T-helper 17 cell (primary cell): ENCODE data around the gene CD6. TPM values are rescaled to one million over a fixed set of nuclear protein-coding genes. Genes with fewer than 3 reads are reported as not detected.
A peak's percentile ranks its signal among the peaks of the same experiment; 100 is the strongest.

Source experiments
- ATAC-seq: fragments of 150-1000 bp; cut with Tn5 transposase; 2 replicates; pipeline ENCODE4 v1.10.0; 2021; ENCODE audit warnings: mild to moderate bottlenecking, moderate library complexity
- DNase-seq, 3 donors: peaks; one replicate each; pipeline versions ENCODE4 v3.0.0 to v3.0.0-alpha.2; 2020 to 2021
- H3K9me3 ChIP-seq: one replicate; pipeline ENCODE4 v1.7.0; 2013; ENCODE audit warnings: low read length, mild to moderate bottlenecking; ENCODE audit not compliant: control insufficient read depth, poor library complexity, severe bottlenecking
- H3K27ac Mint-ChIP-seq: one replicate; pipeline ENCODE4 v1.8.0; 2022; ENCODE audit warnings: mild to moderate bottlenecking, moderate library complexity, mixed read lengths
- H3K27me3 Mint-ChIP-seq: one replicate; pipeline ENCODE4 v1.8.0; 2022; ENCODE audit warnings: mixed read lengths
- H3K36me3 Mint-ChIP-seq: one replicate; pipeline ENCODE4 v1.8.0; 2022; ENCODE audit warnings: low read depth, mixed read lengths
- H3K4me1 Mint-ChIP-seq: one replicate; pipeline ENCODE4 v1.8.0; 2022; ENCODE audit warnings: mild to moderate bottlenecking, mixed read lengths
- H3K4me3 Mint-ChIP-seq: one replicate; pipeline ENCODE4 v1.8.0; 2022; ENCODE audit warnings: mild to moderate bottlenecking, moderate library complexity, mixed read lengths
- total RNA-seq, 4 donors: library from RNA in 2 of 4; stranded (reverse) in 2 of 4; gene quantifications; one replicate each; pipeline ENCODE4 v1.2.3 and lab custom pipeline; 2022 to 2026

Gene CD6
- total RNA-seq, 2 donors from 2014 or later: 533 to 568 TPM

- DNase-seq (peak; percentile 66 to 89 (median 81)), ATAC-seq (peak; percentile 89)
- Mint-ChIP-seq H3K27ac (peak overlapping the region; percentile 100), H3K27me3 (no peaks in the 10 kb centered on the region), H3K4me3 (peak overlapping the region; percentile 87), H3K36me3 (peaks cover 14% of the 10 kb centered on the region), H3K4me1 (peaks cover 74% of the 10 kb centered on the region)
- H3K9me3 ChIP-seq: no peaks in the 10 kb centered on the region
Observed at GRCh38 chr11:60985991-60986915, 14.8 kb downstream of the CD6 start.

DNA sequence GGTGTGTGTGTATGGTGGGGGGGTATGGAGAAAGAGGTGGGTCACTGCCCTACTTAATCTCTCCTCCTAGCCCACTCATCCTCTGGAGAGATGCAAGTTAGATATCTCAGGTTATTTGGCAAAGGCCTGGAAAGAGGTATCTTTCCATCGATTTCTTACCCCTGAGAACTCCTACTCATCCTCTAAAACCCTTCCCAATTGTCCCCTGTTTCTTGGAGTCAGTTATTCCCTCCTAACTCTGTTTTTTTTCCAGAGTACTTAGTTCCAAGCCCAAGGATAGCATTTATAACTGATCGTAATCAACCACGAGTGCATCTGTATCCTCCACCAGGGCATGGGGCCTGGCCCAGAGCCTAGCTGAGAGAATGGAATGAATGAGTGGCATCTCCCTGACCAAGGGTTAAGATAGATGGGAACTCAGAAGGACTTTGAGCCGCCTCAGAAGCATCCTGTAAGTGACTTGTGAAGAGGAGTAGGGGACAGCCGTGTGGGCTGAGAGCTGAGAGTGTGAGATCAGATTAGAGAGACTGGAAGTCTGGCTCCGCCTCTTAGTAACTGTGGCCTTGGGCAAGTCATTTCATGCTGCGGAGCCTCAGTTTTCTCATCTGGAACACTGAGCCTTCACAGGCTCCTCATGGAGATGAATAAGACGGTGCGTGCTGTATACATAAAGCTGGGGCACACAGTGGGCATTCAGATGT is 16.2 kb downstream of the CD6 start:
- peaks cover 65% of the 10 kb centered on the region for H3K4me1 Mint-ChIP-seq
- peak overlapping the region; percentile 87 for H3K4me3 Mint-ChIP-seq
- H3K9me3 ChIP-seq: no peaks in the 10 kb centered on the region
- peak overlapping the region; percentile 100 for H3K27ac Mint-ChIP-seq
- H3K36me3 Mint-ChIP-seq: peaks cover 16% of the 10 kb centered on the region
- no peak for ATAC-seq
- DNase-seq: peak in 1 of 3 donors; percentile 46
- no peaks in the 10 kb centered on the region for H3K27me3 Mint-ChIP-seq

DNA sequence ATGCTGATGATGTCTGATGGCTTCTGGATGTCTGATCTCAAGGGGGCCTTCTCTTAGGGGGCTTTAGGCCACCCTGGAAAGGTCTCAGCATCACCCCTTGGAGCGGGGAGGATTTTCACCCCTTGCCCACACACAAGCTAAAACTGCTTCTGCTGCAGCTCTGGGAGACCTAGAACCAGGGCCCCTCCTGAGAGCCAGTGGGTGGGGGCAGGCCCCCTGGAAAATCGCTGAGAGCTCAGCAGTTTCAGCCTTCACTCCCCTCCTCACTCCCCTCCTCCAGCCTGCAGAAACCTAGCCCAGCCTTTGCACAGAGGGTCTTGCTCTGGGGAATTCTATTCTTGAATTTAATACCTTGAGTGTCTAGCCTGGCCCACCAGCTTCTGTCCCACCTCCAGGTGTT is 17.2 kb downstream of the CD6 start:
- peaks cover 65% of the 10 kb centered on the region for H3K4me1 Mint-ChIP-seq
- no peaks in the 10 kb centered on the region for H3K9me3 ChIP-seq

DNA sequence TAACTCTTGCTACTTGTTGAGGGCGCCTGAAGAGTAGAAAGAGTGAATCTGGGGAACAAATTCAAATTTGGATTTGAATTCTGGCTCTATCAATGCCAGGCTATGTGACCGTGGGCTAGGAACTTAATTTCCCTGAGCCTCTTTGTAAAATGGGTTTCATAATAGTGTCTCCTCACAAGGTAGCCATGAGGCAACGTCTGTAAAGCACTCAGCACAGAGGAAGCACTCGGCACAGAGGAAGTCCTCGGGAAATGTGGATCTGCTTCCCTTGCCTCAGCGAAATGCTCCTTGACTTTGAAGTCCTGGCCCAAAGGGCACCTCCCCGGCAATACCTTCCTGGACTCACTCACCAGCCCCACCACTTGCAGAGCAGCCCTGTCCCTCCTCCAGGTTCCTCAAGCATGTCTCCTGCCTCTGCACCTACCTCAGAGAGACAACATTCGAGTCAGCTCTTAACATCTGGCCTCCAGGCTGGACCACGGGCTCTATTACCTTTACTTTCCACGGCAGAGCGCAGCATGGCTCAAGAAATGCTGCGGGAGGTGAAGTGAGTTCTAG is 17.7 kb downstream of the CD6 start:
- H3K4me3 Mint-ChIP-seq: peak overlapping the region; percentile 87
- no peak for ATAC-seq

More for the DNA sequence above, 17.2 kb downstream of the CD6 start:
- Mint-ChIP-seq H3K27ac (peak overlapping the region; percentile 100), H3K4me3 (peak overlapping the region; percentile 87), H3K36me3 (peaks cover 13% of the 10 kb centered on the region), H3K27me3 (no peaks in the 10 kb centered on the region)
- ATAC-seq: no peak
- DNase-seq: no peak

GRCh38 chr11:60991457-60991856 is 20.0 kb downstream of the CD6 start:
- Mint-ChIP-seq H3K36me3 (peaks cover 7% of the 10 kb centered on the region), H3K4me3 (peak overlapping the region; percentile 79), H3K4me1 (peaks cover 64% of the 10 kb centered on the region), H3K27me3 (no peaks in the 10 kb centered on the region), H3K27ac (peak overlapping the region; percentile 100)
- ATAC-seq (no peak), DNase-seq (no peak)
- H3K9me3 ChIP-seq: no peaks in the 10 kb centered on the region

More for the DNA sequence above, 17.7 kb downstream of the CD6 start:
- Mint-ChIP-seq H3K27ac (peak overlapping the region; percentile 100), H3K27me3 (no peaks in the 10 kb centered on the region), H3K36me3 (peaks cover 14% of the 10 kb centered on the region), H3K4me1 (peaks cover 63% of the 10 kb centered on the region)
- DNase-seq: no peak
- no peaks in the 10 kb centered on the region for H3K9me3 ChIP-seq

- Mint-ChIP-seq H3K27ac (peak overlapping the region; percentile 100), H3K4me1 (peaks cover 53% of the 10 kb centered on the region), H3K36me3 (peaks cover 7% of the 10 kb centered on the region), H3K27me3 (no peaks in the 10 kb centered on the region), H3K4me3 (peak overlapping the region; percentile 84)
- no peak for ATAC-seq
- no peaks in the 10 kb centered on the region for H3K9me3 ChIP-seq
- DNase-seq: no peak
Observed at GRCh38 chr11:60992842-60993409, 21.4 kb downstream of the CD6 start.

DNA sequence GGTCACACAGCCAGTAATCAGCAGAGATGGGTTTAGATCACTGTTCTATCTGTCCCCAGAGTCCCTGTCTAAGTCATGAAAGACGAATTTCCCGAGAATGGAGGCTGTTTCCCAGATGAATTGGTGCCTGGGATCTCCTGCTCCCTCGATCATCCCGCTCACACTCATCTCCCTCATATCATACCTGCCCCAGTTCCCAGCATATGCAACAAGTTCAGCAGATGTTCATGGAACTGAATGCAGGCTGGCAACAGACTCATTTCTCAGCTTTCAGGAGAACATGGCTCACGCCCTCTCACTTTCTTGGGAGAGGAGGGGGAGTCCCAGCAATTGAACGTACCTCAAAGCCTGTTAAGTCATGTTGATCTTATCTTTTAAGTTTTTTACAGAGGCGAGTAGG is 22.1 kb downstream of the CD6 start:
- peaks cover 7% of the 10 kb centered on the region for H3K36me3 Mint-ChIP-seq

GRCh38 chr11:60994541-60995080 is 23.1 kb downstream of the CD6 start:
- no peaks in the 10 kb centered on the region for H3K9me3 ChIP-seq
- DNase-seq (no peak), ATAC-seq (peak; percentile 63)
- Mint-ChIP-seq H3K36me3 (peaks cover 7% of the 10 kb centered on the region), H3K27me3 (no peaks in the 10 kb centered on the region), H3K27ac (peak overlapping the region; percentile 100), H3K4me3 (peak overlapping the region; percentile 85), H3K4me1 (peaks cover 53% of the 10 kb centered on the region)

More for the DNA sequence above, 22.1 kb downstream of the CD6 start:
- ATAC-seq (no peak), DNase-seq (no peak)
- H3K4me3 Mint-ChIP-seq: peak overlapping the region; percentile 84
- no peaks in the 10 kb centered on the region for H3K9me3 ChIP-seq
- H3K4me1 Mint-ChIP-seq: peaks cover 55% of the 10 kb centered on the region
- H3K27me3 Mint-ChIP-seq: no peaks in the 10 kb centered on the region
- peak overlapping the region; percentile 100 for H3K27ac Mint-ChIP-seq

DNA sequence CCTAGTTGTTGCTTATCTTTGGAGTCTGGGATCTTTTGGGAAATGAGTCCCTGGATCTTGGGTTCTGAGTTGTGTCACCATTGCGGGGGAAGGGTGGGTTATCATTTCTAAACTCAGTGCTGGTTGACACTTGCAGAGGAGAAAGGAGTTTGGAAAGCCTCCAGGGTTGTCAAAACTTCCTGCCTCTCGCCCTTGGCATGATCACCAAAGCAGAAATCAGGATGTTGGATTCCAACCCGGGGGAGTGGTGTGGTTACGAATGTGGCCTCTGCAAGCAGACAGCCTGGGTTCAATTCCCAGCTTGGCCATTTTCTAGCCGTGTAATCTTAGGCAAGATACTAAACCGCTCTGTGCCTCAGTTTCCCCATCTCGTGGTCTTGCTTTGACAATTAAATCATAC is 24.3 kb downstream of the CD6 start:
- ATAC-seq (no peak), DNase-seq (no peak)
- peak overlapping the region; percentile 12 for H3K4me3 Mint-ChIP-seq
- peaks cover 7% of the 10 kb centered on the region for H3K36me3 Mint-ChIP-seq
- peak overlapping the region; percentile 100 for H3K27ac Mint-ChIP-seq
- no peaks in the 10 kb centered on the region for H3K27me3 Mint-ChIP-seq
- no peaks in the 10 kb centered on the region for H3K9me3 ChIP-seq
- H3K4me1 Mint-ChIP-seq: peaks cover 54% of the 10 kb centered on the region

DNA sequence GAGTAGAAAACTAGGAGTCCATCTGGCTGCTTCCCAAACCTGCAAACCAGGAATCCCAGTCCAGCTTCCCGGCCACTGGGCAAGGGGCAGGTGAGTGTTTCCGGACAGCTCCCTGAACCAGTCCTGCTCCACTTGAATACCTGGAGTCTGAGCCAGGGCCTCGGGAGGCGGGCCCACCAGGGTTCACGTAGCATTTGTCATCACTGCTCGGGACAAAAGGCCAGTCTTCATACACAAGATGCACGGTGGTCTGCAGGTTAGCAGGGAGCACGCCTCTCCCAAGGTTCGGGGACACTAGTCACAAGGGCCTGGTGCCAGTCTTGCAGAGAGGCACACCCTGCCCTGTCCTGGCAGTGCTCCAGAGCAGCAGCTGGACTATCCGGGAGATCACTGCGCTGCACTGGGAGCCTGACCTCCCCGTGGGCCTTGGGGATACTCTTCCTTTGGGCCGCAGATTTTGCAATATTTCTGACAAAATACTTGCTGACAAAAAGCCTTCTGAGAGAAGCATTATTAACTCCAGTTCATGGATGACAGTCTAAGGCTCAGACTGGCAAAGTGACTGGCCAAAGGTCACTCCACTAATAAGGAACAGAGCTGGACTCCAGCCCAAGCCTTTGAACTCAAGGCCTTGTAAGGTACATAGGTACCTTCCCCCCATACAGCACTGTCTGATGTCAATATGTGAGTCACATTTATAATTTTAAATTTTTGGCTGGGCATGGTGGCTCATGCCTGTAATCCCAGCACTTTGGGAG is 25.1 kb downstream of the CD6 start:
- Mint-ChIP-seq H3K36me3 (peaks cover 5% of the 10 kb centered on the region), H3K27me3 (no peaks in the 10 kb centered on the region), H3K4me3 (peak overlapping the region; percentile 12), H3K27ac (peak overlapping the region; percentile 100), H3K4me1 (peaks cover 51% of the 10 kb centered on the region)
- no peaks in the 10 kb centered on the region for H3K9me3 ChIP-seq
- ATAC-seq (no peak), DNase-seq (no peak)

GRCh38 chr11:61000426-61000825 is 28.9 kb downstream of the CD6 start:
- no peaks in the 10 kb centered on the region for H3K9me3 ChIP-seq
- H3K27ac Mint-ChIP-seq: peak overlapping the region; percentile 95
- no peaks in the 10 kb centered on the region for H3K27me3 Mint-ChIP-seq
- ATAC-seq (no peak), DNase-seq (no peak)
- H3K36me3 Mint-ChIP-seq: peaks cover 2% of the 10 kb centered on the region
- peak overlapping the region; percentile 15 for H3K4me3 Mint-ChIP-seq
- H3K4me1 Mint-ChIP-seq: peaks cover 57% of the 10 kb centered on the region

GRCh38 chr11:61001931-61002330 is 30.5 kb downstream of the CD6 start:
- Mint-ChIP-seq H3K27ac (peak overlapping the region; percentile 95), H3K4me3 (no peak overlapping the region), H3K4me1 (peaks cover 60% of the 10 kb centered on the region), H3K36me3 (peaks cover 2% of the 10 kb centered on the region), H3K27me3 (no peaks in the 10 kb centered on the region)
- ATAC-seq: no peak
- no peak for DNase-seq
- no peaks in the 10 kb centered on the region for H3K9me3 ChIP-seq
